Measurements from ENCODE around the gene MAP1S.

Gene MAP1S

DNA sequence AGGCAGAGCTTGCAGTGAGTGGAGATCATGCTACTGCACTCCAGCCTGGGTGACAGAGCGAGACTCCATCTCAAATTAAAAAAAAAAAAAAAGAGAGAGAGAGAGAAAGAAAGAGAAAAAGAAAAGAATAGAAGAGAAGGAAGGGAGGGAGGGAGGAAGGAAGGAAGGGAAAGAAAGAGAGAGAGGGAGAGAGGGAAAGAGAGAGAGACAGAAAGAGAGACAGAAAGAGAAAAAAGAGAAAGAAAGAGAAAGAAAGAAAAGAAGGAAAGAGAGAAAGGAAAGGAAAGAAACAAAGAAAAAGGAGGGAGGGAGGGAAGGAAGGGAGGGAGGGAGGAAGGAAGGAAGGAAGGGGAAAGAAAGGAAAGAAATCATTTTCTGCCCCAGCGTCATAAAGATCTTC lies 24.1 kb upstream of the MAP1S start:
- DNase-seq = no peak

DNA sequence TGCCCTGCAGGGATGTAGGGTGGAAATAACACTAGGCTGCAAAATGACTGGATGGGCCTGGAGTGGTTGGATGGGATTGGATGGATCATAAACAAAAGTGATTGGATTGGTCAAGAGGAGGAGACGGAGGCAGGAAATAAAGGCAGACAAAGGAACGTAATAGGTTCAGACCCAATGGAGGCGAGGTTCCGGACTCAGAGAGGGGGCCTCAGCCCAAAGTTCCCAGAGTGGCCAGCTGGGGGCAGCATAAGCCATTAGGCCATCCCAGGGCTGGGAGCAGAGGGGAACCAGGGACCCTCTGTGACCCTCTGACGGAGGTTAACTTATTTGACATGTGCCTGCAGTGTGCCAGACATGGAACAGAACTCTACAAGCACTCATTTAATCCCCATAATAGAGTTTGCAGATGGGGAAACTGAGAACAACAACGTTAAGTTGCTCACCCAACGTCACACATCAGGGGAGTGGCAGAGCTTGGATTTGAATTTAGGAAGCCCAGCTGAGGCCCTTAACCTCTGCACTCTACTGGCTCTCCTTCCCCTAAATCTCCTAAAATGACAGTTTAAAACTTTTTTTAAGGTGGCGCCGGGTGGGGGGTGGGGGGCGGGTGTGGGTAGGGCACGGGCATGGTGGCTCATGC lies 15.3 kb upstream of the MAP1S start:
- peak; percentile 44 for DNase-seq

DNA sequence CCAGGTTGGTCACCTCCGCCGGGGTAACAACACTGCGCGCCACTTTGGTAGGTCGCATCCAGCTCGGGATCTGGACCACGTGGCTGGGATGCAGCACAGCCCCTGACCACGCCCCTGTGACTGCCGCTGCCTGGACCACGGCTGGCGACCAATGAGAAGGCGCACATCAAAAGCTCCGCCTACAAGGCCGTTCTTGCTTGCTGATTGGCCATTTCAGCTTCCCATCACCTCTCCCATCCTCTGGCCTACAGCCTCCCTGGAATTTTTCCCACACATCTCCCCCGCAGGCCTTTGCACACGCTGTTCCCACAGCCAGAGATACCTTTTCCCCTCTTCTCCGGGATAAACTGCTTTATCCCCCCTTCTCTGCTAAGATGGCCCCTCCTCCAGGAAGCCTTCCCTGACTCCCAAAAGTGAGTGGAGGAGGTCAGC lies 12.5 kb upstream of the MAP1S start:
- no peak for DNase-seq

DNA sequence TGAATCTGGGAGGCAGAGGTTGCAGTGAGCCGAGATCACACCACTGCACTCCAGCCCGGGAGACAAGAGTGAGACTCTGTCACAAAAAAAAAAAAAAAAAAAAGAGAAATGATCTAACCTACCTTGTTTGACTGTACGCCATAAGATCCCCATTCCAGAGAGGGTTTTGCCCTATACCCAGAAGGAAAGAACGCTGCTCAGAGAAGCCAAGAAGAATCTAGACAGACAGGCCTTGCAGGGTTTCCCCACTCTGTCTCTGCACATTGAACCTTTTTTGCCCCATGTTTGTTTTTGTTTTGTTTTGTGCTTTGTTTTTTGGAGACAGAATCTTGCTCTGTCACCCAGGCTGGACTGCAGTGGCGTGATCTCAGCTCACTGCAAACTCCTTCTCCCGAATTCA lies 7.4 kb upstream of the MAP1S start:
- DNase-seq = no peak

DNA sequence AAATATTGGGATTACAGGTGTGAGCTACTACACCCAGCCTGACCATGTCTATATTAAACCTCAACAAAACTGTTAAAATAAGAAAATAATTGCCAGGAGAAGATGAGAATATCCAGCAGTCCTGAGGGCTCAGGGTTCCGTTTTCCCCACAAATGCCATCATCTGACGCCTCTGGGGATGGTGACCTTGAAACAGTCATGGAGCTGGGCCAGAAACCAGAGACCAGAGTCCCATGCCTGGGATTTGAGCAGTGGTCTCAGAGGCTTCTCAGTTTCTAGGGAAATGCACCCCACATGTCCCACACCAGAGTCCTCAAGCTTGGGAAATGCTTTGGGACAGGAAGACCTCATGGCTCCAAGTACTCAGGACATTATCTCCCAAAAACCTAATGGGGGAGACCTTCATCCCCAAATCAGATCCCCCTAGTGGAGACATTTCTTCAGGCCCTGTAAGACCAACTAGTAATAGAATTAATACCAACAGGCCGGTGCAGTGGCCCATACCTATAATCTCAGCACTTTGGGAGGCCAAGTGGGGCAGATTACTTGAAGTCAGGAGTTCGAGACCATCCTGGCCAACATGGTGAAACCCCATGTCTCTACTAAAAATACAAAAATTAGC lies 2.9 kb upstream of the MAP1S start:
- DNase-seq = no peak

DNA sequence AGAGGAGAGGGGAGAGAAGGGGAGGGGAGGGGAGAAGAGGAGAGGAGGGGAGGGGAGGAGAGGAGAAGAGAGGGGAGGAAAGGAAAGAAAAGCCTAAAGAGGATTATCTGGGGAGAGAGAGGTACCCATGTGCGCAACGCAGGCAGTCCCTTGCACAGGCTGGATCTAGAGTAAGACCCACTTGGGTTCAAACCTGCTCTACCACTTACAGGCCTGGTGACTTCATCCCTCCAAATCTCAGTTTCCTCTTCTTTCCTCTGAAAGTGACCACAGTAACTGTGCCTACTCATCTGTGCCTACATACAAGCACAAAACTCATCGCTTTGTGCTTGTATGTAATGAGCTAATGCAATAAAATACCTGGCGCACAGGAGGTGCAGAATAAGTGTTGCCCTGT lies 732 bp upstream of the MAP1S start:
- no peak for DNase-seq

DNA sequence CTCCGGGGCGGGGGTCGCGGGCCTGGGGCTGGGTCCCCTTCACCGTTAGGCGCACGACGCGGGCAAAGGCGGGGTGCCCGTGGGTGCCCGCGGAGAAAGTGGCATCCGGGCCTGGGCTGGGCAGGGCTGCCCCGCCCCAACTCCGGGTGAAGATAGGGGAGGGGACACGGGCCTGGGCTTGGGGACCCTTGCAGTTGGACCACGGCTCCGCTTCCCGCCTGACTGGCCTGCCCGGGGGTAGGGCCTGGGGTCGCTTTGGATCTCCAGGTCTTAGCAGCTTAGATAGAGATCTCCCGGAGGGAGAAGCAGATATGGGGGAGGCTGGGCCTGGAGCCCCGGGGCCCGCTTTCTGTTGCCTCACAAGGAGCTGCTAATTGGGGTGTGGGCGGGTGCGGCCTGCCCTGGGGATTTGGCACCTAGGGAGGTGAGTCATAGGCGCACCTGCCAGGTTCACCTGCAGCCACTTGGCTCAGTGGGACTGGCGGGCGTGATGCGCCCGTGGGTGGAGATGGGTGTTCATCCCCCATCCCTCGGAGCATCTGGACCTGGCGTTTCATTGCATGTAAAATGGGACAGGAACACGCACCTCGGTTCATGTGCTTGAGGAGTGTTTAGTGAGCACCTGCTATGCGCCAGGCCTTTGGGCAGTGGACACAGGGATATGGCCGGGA lies 585 bp downstream of the MAP1S start:
- peak; percentile 13 for DNase-seq

DNA sequence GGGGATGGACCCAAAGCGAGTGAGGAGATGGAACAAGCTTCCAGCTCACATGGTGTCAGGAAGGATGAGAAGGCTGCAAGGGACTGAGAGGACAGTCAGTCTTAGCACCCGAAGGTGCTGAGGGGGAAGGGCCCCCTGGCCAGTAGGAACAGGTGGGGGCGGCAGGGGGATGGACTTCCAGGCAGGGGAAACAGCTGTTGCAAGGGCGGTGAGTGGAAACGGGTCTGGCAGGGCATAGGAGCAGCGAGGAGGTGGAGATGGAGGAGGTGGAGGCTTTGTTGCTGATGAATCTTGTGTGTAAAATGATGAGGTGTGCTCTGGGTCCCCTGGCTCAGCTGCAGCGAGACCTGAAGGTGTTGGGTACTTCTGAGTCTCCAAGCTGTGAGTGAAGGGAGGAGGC lies 1.2 kb downstream of the MAP1S start:
- no peak for DNase-seq

DNA sequence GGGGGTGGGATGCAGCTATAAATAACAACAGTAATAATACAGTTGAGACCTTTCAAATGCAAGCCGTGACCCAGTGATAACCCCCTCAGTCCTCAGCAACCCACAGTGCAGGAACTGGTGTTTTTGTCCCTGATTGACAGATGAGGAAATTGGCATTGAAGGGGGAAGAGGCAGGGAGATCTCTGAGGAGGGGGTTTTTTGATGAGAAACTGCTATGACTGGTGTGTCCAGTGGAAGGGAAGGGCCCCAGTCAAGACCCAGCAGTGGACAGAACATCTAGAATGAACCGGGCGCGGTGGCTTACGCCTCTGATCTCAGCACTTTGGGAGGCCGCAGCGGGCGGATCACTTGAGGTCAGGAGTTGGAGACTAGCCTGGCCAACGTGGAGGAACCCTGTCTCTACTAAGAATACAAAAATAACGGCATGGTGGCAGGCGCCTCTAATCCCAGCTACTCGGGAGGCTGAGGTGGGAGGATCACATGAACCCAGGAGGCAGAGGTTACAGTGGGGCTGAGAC lies 1.9 kb downstream of the MAP1S start:
- no peak for DNase-seq

DNA sequence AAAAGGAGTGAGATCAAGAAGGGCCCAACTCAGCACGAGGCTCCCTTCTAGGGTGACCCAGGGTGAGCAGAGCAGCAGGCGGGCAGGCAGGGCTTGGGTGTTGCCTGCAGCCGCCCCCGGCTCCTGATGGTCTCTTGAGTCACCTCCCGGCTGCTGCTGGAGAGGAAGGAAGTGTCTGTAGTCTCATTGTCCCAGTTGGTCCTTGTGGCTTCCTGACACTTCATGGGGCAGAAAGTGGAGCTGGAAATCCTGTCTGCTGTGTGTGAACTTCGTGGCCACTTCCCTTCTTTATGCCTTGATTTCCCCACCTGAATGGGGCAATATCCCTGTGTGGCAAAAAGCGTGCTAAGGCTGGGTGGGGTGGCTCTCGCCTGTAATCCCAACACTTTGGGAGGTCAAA lies 2.5 kb downstream of the MAP1S start:
- no peak for DNase-seq

DNA sequence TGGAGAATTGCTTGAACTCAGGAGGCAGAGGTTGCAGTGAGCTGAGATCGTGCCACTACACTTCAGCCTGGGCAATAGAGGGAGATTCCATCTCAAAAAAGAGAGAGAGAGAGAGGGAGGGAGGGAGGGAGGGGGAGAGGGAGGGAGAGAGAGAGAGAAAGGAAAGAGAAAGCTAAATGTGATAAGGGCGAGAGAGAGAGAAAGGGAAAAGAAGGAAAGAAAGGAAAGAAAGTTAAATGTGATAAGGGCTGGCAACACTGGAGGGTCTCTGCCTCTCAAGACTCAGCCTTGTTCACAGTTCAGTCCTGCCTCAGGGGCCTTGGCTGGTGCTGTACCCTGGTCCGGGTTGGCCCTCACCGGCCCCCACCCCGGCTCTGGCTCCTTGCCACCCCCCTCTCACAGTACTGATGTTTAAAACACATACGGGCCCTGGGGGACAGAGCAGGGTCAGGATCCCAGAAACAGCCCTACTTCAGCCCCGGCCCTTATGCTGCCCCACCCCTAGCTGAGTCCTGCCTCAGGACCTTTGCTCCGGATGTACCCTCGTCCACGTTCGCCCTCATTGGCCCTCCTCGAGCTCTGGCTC lies 3.5 kb downstream of the MAP1S start:
- no peak for DNase-seq

DNA sequence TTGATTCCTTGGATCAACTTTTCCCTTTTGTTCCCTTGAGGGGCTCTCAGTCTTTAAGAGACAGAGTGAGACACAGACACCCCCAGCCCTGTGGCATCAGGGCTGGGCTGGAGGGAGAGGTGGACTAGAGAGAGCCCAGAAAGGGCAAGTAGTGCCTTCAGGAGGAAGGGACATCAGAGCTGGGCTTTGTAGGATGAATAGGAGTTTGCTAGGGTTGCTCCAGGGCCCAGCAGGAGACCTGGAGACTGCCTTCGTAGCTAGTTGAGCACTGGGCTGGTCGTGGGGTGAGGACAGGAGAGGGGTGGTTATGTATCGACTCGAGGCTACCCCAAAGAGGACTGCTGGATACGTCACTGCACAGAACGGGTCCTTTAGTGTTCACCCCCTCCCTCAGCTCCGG lies 5.4 kb downstream of the MAP1S start:
- DNase-seq = no peak

DNA sequence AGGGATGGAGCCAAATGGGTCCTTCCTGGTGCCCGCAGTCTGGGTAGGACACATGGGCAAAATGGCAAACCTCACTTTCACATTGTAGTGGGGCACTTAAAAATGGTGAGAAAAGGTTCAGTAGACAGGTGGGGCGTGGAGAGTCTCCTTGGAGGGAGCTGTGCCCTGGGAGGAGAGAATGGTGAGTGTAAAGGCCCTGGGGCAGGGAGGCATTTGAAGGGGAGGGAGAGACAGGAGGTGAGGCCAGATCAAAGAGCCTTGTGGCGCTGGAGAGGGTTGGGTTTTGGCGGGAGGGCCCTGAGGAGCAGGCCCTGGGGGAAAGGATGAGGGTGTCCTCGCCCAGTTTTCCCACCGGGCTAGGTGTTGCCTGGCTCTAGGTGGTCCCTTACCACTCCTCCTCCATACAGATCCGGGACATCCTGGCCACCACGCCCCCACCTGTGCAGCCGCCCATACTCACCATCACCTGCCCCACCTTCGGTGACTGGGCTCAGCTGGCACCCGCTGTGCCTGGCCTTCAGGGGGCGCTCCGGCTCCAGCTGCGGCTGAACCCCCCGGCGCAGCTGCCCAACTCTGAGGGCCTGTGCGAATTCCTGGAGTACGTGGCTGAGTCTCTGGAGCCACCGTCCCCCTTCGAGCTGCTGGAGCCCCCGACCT lies 6.3 kb downstream of the MAP1S start:
- DNase-seq = no peak

DNA sequence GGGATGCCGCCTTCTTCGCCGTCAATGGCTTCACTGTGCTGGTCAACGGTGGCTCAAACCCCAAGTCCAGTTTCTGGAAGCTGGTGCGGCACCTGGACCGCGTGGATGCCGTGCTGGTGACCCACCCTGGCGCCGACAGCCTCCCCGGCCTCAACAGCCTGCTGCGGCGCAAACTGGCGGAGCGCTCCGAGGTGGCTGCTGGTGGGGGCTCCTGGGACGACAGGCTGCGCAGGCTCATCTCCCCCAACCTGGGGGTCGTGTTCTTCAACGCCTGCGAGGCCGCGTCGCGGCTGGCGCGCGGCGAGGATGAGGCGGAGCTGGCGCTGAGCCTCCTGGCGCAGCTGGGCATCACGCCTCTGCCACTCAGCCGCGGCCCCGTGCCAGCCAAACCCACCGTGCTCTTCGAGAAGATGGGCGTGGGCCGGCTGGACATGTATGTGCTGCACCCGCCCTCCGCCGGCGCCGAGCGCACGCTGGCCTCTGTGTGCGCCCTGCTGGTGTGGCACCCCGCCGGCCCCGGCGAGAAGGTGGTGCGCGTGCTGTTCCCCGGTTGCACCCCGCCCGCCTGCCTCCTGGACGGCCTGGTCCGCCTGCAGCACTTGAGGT lies 7.0 kb downstream of the MAP1S start:
- DNase-seq = no peak

DNA sequence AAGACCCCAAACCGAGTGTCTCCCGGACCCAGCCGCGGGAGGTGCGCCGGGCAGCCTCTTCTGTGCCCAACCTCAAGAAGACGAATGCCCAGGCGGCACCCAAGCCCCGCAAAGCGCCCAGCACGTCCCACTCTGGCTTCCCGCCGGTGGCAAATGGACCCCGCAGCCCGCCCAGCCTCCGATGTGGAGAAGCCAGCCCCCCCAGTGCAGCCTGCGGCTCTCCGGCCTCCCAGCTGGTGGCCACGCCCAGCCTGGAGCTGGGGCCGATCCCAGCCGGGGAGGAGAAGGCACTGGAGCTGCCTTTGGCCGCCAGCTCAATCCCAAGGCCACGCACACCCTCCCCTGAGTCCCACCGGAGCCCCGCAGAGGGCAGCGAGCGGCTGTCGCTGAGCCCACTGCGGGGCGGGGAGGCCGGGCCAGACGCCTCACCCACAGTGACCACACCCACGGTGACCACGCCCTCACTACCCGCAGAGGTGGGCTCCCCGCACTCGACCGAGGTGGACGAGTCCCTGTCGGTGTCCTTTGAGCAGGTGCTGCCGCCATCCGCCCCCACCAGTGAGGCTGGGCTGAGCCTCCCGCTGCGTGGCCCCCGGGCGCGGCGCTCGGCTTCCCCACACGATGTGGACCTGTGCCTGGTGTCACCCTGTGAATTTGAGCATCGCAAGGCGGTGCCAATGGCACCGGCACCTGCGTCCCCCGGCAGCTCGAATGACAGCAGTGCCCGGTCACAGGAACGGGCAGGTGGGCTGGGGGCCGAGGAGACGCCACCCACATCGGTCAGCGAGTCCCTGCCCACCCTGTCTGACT lies 7.9 kb downstream of the MAP1S start:
- no peak for DNase-seq

DNA sequence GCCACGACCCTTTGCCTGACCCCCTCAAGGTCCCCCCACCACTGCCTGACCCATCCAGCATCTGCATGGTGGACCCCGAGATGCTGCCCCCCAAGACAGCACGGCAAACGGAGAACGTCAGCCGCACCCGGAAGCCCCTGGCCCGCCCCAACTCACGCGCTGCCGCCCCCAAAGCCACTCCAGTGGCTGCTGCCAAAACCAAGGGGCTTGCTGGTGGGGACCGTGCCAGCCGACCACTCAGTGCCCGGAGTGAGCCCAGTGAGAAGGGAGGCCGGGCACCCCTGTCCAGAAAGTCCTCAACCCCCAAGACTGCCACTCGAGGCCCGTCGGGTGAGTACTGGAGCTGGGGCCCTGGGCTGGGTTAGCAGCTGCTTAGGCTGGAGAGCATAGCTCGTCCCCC lies 8.6 kb downstream of the MAP1S start:
- DNase-seq = no peak

DNA sequence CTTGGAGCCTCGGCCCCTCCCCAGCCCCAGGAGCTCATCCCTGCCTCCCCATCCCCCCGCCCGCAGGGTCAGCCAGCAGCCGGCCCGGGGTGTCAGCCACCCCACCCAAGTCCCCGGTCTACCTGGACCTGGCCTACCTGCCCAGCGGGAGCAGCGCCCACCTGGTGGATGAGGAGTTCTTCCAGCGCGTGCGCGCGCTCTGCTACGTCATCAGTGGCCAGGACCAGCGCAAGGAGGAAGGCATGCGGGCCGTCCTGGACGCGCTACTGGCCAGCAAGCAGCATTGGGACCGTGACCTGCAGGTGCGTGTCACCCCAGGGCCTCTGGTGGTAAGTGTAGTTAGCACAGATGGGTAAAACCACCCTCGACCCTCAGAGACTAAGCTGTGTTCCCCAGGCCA lies 13.8 kb downstream of the MAP1S start:
- no peak for DNase-seq

DNA sequence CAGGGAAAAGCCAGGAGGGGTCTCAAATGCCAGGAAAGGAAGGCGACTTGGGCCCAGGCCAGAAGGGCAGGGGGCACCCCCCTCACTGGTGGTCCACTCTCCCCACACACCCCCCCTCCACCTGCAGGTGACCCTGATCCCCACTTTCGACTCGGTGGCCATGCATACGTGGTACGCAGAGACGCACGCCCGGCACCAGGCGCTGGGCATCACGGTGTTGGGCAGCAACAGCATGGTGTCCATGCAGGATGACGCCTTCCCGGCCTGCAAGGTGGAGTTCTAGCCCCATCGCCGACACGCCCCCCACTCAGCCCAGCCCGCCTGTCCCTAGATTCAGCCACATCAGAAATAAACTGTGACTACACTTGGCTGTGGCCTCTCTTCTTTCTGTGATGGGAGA lies 14.9 kb downstream of the MAP1S start:
- DNase-seq = no peak

DNA sequence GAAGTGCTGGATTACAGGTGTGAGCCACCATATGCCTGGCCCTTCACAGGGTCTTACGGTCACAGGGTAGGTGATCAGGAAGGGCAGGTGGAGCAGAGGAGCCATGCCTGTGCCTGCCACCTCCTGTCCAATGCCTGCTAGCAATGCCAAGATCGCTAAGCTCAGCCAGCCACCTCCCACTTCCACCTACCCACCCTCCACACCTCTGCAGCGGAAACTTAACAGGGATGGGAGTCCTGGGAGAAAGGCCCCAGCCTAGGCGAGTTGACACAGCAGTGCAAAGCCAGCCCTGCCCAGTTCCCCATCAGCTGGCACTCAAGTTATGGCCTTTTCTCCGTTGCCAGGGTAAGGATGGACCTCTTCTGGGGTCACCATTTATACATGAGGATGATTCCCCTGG lies 16.1 kb downstream of the MAP1S start:
- DNase-seq = no peak

DNA sequence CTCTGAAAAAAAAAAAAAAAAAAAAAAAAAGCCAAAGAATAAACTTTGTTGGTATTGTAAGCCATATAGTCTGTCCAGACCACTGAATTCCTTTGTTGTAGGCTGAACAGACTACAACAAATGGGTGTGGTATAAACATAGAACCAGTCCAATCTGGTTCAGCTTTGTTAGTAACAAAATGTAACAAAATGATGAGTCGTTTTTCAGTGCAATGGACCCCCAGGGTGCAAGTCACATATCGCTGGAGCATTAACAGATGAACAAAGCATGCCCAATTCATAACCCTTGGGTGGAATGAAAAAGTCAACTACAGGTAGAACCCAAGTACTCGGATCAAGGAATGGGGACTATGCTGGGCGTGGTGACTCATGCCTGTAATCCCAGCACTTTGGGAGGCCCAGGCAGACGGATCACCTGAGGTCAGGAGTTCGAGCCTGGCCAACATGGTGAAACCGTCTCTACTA lies 18.4 kb downstream of the MAP1S start:
- no peak for DNase-seq

DNA sequence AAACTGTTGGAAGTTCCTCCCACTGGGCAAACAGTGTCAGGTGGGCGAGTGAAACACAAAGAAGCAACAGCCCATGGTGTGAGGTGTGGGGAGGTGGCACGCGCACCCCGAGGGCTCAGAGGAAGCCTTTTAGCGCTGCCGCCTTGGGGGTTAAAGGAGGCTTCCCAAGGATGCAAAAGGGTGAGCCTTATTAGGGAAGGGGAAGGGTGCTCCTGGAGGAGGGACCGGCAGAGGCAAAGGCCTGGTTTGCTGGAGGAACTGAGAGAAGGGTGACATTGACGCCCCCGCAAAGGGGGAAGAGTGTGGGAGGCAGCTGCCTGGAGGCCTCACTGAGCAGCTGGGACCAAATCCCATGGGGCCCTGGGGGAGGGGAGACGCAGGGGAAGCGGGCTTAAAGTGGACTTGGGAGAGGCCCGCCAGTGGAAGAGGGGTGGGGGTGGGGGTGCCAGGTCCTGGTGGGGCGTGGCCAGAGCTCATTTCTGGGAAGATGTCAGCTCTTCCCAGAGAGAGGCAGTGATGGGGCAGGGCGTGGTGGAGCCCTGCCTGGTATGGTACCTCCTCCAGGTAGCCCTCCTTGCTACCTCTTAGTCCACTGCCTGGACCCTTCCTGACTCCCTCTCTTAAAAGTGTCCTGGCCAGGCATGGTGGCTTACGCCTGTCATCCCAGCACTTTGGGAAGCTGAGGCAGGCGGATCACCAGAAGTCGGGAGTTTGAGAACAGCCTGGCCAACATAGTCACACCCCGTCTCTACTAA lies 20.0 kb downstream of the MAP1S start:
- no peak for DNase-seq
